ENCODE measurements around the gene ZNF827.

Gene ZNF827

GRCh38 chr4:145957302-145957701 is 18.7 kb upstream of the ZNF827 start:
- no peak overlapping the region for H3K4me3 ChIP-seq (ENCODE audit: low read depth, low read length)
- CTCF ChIA-PET, result interaction anchor here (1.0 to 3.2 kb wide), 3 partner anchors 9 to 15 kb away, joined by 3 to 17 read pairs (median 4); no protein-coding TSS in a partner anchor
- no peak for TF ChIP-seq CTCF (IDR thresholded peaks at IDR 0.05; ENCODE audit: insufficient read depth, low read length, missing control alignments)
- POLR2A ChIA-PET, result no interaction called here
- DNase-seq (ENCODE audit: low read depth, low spot score), result no peak

GRCh38 chr4:145956288-145956890 is 17.8 kb upstream of the ZNF827 start:
- H3K4me3 ChIP-seq (ENCODE audit: low read depth, low read length), result no peak overlapping the region
- CTCF ChIA-PET, result interaction anchor here (0.7 to 3.2 kb wide), 12 partner anchors 10 to 739 kb away, joined by 3 to 17 read pairs (median 3); partner anchors contain the start of gene ZNF827
- DNase-seq (ENCODE audit: low read depth, low spot score), result no peak
- peak; percentile 66 for TF ChIP-seq CTCF (IDR thresholded peaks at IDR 0.05; ENCODE audit: insufficient read depth, low read length, missing control alignments)
- POLR2A ChIA-PET, result no interaction called here

GRCh38 chr4:145954924-145955339 is 16.3 kb upstream of the ZNF827 start:
- POLR2A ChIA-PET, result no interaction called here
- DNase-seq (ENCODE audit: low read depth, low spot score), result no peak
- no peak for TF ChIP-seq CTCF (IDR thresholded peaks at IDR 0.05; ENCODE audit: insufficient read depth, low read length, missing control alignments)
- CTCF ChIA-PET, result interaction anchor here (1.5 to 3.2 kb wide), 3 partner anchors 10 to 15 kb away, joined by 4 to 17 read pairs (median 11); no protein-coding TSS in a partner anchor
- no peak overlapping the region for H3K4me3 ChIP-seq (ENCODE audit: low read depth, low read length)

- POLR2A ChIA-PET, result no interaction called here
- TF ChIP-seq CTCF (IDR thresholded peaks at IDR 0.05; ENCODE audit: insufficient read depth, low read length, missing control alignments), result no peak
- CTCF ChIA-PET, result interaction anchor here (1.3 kb wide), 1 partner anchor 9 kb away, joined by 5 read pairs; no protein-coding TSS in a partner anchor
- DNase-seq (ENCODE audit: low read depth, low spot score), result no peak
- H3K4me3 ChIP-seq (ENCODE audit: low read depth, low read length), result no peak overlapping the region
Measured at GRCh38 chr4:145951931-145952330, 13.3 kb upstream of the ZNF827 start.

GRCh38 chr4:145945431-145946155 is 7.0 kb upstream of the ZNF827 start:
- POLR2A ChIA-PET, result no interaction called here

More at GRCh38 chr4:145945431-145946155, 7.0 kb upstream of the ZNF827 start:
- CTCF ChIA-PET, result interaction anchor here (1.2 to 1.9 kb wide), 2 partner anchors 10 to 16 kb away, joined by 3 to 11 read pairs; no protein-coding TSS in a partner anchor
- H3K4me3 ChIP-seq (ENCODE audit: low read depth, low read length), result no peak overlapping the region
- DNase-seq (ENCODE audit: low read depth, low spot score), result no peak
- no peak for TF ChIP-seq CTCF (IDR thresholded peaks at IDR 0.05; ENCODE audit: insufficient read depth, low read length, missing control alignments)

All from AG04449 (cell line).